Measurements from ENCODE around the gene C1orf35. TPM values are rescaled to one million over a fixed set of nuclear protein-coding genes. Genes with fewer than 3 reads are reported as not detected.

Gene C1orf35
- total RNA-seq, 1 donor from 2014 or later = 12.5 TPM

DNA sequence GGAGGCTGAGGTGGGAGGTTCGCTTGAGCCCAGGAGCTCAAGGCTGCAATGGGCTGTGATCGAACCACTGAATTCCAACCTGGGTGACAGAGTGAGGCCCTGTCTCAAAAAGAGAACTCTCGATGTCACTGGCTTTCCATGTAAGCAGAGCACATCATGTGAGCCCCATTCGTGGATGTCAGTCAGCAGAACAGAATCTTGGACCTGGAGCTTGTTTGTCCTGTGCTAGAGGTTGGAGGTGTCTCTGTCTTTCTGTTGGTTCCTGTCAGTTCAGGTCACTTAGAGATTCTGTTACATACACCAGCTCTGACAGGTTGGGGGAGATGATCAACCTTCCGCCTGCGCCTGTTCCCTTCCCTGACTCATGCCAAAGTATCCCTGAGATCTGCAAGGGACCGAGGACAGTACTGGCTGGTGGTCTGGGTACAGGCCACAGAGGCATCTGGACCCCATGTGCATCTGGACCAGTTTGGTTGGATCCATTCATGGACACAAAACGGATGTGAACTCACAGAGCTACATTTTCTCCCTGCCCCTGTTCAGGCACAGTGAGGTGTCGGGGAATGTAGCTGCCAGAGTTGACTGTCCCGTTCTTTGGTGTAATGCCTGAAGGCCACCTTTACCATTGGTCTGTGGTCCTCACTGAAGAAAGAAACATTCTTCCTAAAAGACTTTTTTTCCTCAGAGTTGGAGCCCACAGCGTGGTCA is 10.6 kb downstream of the C1orf35 start:
- DNase-seq = peak; percentile 7
- H3K4me3 ChIP-seq = no peak overlapping the region
- H3K36me3 ChIP-seq = peaks cover 37% of the 10 kb centered on the region
- peaks cover 65% of the 10 kb centered on the region for H3K4me1 ChIP-seq
- intact Hi-C loops (cut with DNase I) = no loop called here
- no peak overlapping the region for H3K27ac ChIP-seq
- no peak for ATAC-seq
- peaks cover 5% of the 10 kb centered on the region for H3K9me3 ChIP-seq
- H3K27me3 ChIP-seq = no peaks in the 10 kb centered on the region
- TF ChIP-seq, protein P1, sequence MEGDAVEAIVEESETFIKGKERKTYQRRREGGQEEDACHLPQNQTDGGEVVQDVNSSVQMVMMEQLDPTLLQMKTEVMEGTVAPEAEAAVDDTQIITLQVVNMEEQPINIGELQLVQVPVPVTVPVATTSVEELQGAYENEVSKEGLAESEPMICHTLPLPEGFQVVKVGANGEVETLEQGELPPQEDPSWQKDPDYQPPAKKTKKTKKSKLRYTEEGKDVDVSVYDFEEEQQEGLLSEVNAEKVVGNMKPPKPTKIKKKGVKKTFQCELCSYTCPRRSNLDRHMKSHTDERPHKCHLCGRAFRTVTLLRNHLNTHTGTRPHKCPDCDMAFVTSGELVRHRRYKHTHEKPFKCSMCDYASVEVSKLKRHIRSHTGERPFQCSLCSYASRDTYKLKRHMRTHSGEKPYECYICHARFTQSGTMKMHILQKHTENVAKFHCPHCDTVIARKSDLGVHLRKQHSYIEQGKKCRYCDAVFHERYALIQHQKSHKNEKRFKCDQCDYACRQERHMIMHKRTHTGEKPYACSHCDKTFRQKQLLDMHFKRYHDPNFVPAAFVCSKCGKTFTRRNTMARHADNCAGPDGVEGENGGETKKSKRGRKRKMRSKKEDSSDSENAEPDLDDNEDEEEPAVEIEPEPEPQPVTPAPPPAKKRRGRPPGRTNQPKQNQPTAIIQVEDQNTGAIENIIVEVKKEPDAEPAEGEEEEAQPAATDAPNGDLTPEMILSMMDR (IDR thresholded peaks at IDR 0.05) = no peak

GRCh38 chr1:228091084-228091483 is 12.0 kb downstream of the C1orf35 start:
- Histone ChIP-seq H3K27me3 (no peaks in the 10 kb centered on the region), H3K4me1 (peaks cover 73% of the 10 kb centered on the region), H3K9me3 (peaks cover 5% of the 10 kb centered on the region), H3K27ac (no peak overlapping the region), H3K4me3 (no peak overlapping the region), H3K36me3 (peaks cover 23% of the 10 kb centered on the region)
- no peak for ATAC-seq
- DNase-seq = peak; percentile 6
- intact Hi-C loops (cut with DNase I) = no loop called here
- TF ChIP-seq, protein P1 (IDR thresholded peaks at IDR 0.05) = no peak

GRCh38 chr1:228090613-228091081 is 12.5 kb downstream of the C1orf35 start:
- H3K9me3 ChIP-seq = peaks cover 5% of the 10 kb centered on the region
- H3K4me3 ChIP-seq = no peak overlapping the region
- H3K4me1 ChIP-seq = peaks cover 76% of the 10 kb centered on the region
- ATAC-seq = no peak
- H3K27me3 ChIP-seq = no peaks in the 10 kb centered on the region
- peaks cover 20% of the 10 kb centered on the region for H3K36me3 ChIP-seq
- DNase-seq = peak; percentile 52
- H3K27ac ChIP-seq = no peak overlapping the region
- TF ChIP-seq, protein P1 (IDR thresholded peaks at IDR 0.05) = no peak
- intact Hi-C loops (cut with DNase I) = no loop called here

DNA sequence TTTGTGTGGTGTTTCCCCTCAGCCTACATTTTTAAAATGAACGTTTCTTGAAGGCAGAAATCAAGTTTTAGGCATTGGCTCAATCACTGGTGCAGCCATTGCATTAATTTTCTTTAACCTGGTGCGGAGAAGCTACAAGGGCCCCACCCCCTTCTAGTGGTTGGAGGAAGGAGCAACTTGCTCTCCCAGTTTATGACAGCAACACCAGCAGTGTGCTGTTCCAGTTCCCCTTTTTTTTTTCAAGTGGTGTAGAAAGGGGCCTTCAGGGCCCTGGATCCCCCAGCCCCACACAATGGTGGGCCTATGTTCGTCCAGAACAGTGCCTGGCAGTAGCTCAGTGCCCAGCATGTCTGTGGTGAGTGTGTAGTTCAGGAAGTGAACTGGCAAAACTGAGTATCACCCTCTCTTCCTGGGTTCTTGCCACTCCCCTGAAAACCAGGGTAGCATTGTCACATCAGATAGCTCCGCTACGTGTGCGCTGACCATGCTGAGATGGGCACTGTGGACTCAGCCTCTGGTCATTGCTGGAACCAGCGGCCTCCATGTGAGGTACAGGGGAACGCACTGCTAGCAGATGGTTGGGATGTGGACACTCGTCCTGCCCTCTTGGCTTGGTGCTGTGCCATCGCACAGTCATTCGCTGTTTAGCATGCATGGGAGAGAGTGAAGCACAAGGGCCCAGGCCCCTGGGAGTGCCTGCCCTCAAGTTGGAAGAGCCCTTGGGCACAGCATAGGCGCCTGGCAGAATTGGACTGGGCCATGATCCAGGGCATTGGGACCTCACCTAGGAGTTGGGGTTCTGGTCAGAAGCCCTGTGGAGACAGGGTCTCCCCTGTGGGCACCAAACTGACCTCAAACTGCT is 13.4 kb downstream of the C1orf35 start:
- DNase-seq (peak; percentile 57), ATAC-seq (peak; percentile 53)
- Histone ChIP-seq H3K36me3 (peaks cover 20% of the 10 kb centered on the region), H3K27ac (no peak overlapping the region), H3K4me1 (peaks cover 85% of the 10 kb centered on the region), H3K9me3 (peaks cover 4% of the 10 kb centered on the region), H3K4me3 (no peak overlapping the region), H3K27me3 (no peaks in the 10 kb centered on the region)
- intact Hi-C loops (cut with DNase I) = no loop called here
- TF ChIP-seq, protein P1 (IDR thresholded peaks at IDR 0.05) = no peak

GRCh38 chr1:228088586-228089498 is 14.3 kb downstream of the C1orf35 start:
- Histone ChIP-seq H3K4me1 (peaks cover 95% of the 10 kb centered on the region), H3K9me3 (no peaks in the 10 kb centered on the region), H3K36me3 (peaks cover 20% of the 10 kb centered on the region), H3K4me3 (peak overlapping the region; percentile 21), H3K27ac (peak overlapping the region; percentile 99), H3K27me3 (no peaks in the 10 kb centered on the region)
- ATAC-seq = peak; percentile 62
- TF ChIP-seq, protein P1 (IDR thresholded peaks at IDR 0.05) = no peak
- peak; percentile 62 for DNase-seq
- intact Hi-C loops (cut with DNase I) = no loop called here
